DOHH2 (cell line): ENCODE data around the gene CYRIA.

Source experiments
- EZH2phosphoT487 ChIP-seq: fragments of 200-600 bp; sonication (generic); IDR thresholded peaks from 2 replicates; pipeline ENCODE4 v1.6.1; 2017; ENCODE audit warnings: borderline replicate concordance, mild to moderate bottlenecking, antibody characterized with exemption, low read length, moderate library complexity, mixed read lengths
- TF ChIP-seq, protein P1 (sequence below): fragments of 200-600 bp; sonication (generic); IDR thresholded peaks from one replicate; pipeline ENCODE4 v1.5.1; 2014; ENCODE audit warnings: antibody characterized with exemption, mild to moderate bottlenecking, low read depth, low read length; ENCODE audit not compliant: poor library complexity, severe bottlenecking

DNA sequence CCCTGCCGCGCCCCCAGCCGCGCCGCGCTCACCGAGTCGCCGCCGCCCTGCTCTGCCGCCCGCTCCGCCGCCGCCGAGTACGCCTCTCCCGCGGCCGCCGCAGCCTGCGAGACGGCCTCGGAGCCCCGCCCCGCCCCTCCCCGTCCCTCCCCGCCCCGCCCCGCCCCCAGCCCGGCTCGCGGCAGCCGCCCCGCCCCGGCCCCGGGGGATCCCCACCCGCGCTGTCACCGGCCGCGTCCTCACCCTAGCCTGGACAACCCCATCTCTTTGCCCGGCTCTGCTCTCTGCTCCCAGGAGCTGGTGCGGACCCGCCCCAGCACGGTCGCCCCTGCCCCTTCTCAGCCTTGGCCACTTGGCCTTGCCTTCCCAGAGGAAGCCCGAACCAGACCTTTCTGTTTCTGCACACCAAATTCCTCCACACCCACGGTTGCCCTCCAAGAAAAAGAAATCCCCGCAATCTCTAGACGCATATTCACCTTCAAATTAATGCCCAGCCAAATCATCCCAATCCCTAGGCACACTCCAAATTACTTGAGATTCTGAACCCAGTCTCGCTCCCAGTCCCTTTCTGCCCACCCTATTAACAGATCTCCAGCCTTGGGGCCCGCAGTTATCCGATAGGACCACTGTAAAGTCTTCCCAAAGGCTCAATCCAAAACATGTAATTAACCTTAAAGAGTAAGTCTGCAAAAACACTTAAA, at the start of gene CYRIA:
- TF ChIP-seq, protein P1, sequence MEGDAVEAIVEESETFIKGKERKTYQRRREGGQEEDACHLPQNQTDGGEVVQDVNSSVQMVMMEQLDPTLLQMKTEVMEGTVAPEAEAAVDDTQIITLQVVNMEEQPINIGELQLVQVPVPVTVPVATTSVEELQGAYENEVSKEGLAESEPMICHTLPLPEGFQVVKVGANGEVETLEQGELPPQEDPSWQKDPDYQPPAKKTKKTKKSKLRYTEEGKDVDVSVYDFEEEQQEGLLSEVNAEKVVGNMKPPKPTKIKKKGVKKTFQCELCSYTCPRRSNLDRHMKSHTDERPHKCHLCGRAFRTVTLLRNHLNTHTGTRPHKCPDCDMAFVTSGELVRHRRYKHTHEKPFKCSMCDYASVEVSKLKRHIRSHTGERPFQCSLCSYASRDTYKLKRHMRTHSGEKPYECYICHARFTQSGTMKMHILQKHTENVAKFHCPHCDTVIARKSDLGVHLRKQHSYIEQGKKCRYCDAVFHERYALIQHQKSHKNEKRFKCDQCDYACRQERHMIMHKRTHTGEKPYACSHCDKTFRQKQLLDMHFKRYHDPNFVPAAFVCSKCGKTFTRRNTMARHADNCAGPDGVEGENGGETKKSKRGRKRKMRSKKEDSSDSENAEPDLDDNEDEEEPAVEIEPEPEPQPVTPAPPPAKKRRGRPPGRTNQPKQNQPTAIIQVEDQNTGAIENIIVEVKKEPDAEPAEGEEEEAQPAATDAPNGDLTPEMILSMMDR, result no peak
- TF ChIP-seq EZH2phosphoT487, result no peak
